PFSK-1 (cell line): ENCODE data around the gene VTI1A.

Source experiments
- FOXP2 ChIP-seq: optimal IDR thresholded peaks from 2 replicates; pipeline ENCODE3; 2011; ENCODE audit warnings: borderline replicate concordance, control low read depth, inconsistent platforms; ENCODE audit not compliant: insufficient read depth; ENCODE audit errors: extremely low read length, extremely low read depth
- POLR2AphosphoS5 ChIP-seq: IDR thresholded peaks from 2 replicates; pipeline ENCODE4 v1.6.1; 2012; ENCODE audit warnings: low read depth, mild to moderate bottlenecking, control low read depth, low read length, moderate library complexity
- REST ChIP-seq, 2 experiments: IDR thresholded peaks; 2 replicates each; pipeline versions ENCODE4 v1.6.1 to v1.8.0; 2011 to 2012; ENCODE audit warnings: low read depth in 2 of 2, low read length in 2 of 2, control low read depth in 1 of 2, inconsistent platforms in 1 of 2, mild to moderate bottlenecking in 1 of 2, moderate library complexity in 1 of 2; ENCODE audit not compliant: insufficient read depth in 1 of 2
- SIN3A ChIP-seq: IDR thresholded peaks from 2 replicates; pipeline ENCODE4 v1.6.1; 2012; ENCODE audit warnings: mild to moderate bottlenecking, low read length, moderate library complexity, borderline replicate concordance; ENCODE audit not compliant: insufficient read depth
- TAF1 ChIP-seq: IDR thresholded peaks from 2 replicates; pipeline ENCODE4 v1.6.1; 2012; ENCODE audit warnings: low read length, control low read depth, borderline replicate concordance; ENCODE audit not compliant: insufficient read depth

VTI1A gene

GRCh38 chr10:112438356-112438755 is 8.7 kb upstream of the VTI1A start:
- TF ChIP-seq TAF1 = no peak
- TF ChIP-seq REST (IDR thresholded peaks at IDR 0.05; ENCODE audit: insufficient read depth in 1 of 2, low read depth in 2 of 2, low read length in 2 of 2) = no peak
- TF ChIP-seq FOXP2 = no peak
- TF ChIP-seq POLR2AphosphoS5 = no peak
- TF ChIP-seq SIN3A = no peak

- TF ChIP-seq POLR2AphosphoS5 (no peak), SIN3A (no peak), TAF1 (no peak), FOXP2 (no peak), REST (IDR thresholded peaks at IDR 0.05; ENCODE audit: insufficient read depth in 1 of 2, low read depth in 2 of 2, low read length in 2 of 2) (no peak)
Observed at GRCh38 chr10:112441520-112441919, 5.5 kb upstream of the VTI1A start.

GRCh38 chr10:112442063-112442462 is 5.0 kb upstream of the VTI1A start:
- TF ChIP-seq REST (IDR thresholded peaks at IDR 0.05; ENCODE audit: insufficient read depth in 1 of 2, low read depth in 2 of 2, low read length in 2 of 2) = no peak
- TF ChIP-seq TAF1 = no peak
- no peak for TF ChIP-seq FOXP2
- TF ChIP-seq SIN3A = no peak
- no peak for TF ChIP-seq POLR2AphosphoS5

- TF ChIP-seq SIN3A (no peak), FOXP2 (no peak), TAF1 (no peak), POLR2AphosphoS5 (no peak), REST (IDR thresholded peaks at IDR 0.05; ENCODE audit: insufficient read depth in 1 of 2, low read depth in 2 of 2, low read length in 2 of 2) (no peak)
Observed at GRCh38 chr10:112446055-112446854, 760 bp upstream of the VTI1A start.
